CD14-positive monocyte (primary cell): ENCODE results near the gene RIMS3. TPM values are rescaled to one million over a fixed set of nuclear protein-coding genes. Genes with fewer than 3 reads are reported as not detected.

Source experiments
- DNase-seq, 3 donors: peaks; one replicate each; pipeline ENCODE4 v3.0.0-alpha.2; 2011 to 2022
- H2AFZ ChIP-seq: 2 replicates; pipeline ENCODE4 v1.6.0; 2012; ENCODE audit warnings: mild to moderate bottlenecking, low read depth, low read length, inconsistent platforms; ENCODE audit not compliant: insufficient read depth, poor library complexity, severe bottlenecking
- H3K27ac ChIP-seq, 2 donors: 1 replicate in 1 of 2; 2 replicates in 1 of 2; pipeline ENCODE4 v1.5.1; 2012 to 2013; ENCODE audit warnings: low read length in 2 of 2, control low read depth in 1 of 2, inconsistent platforms in 1 of 2, low read depth in 1 of 2, mild to moderate bottlenecking in 1 of 2
- H3K27me3 ChIP-seq, 2 donors: one replicate each; pipeline versions ENCODE4 v1.6.0 to v1.6.1; 2011 to 2013; ENCODE audit warnings: low read length in 2 of 2; ENCODE audit not compliant: control insufficient read depth in 2 of 2, insufficient read depth in 2 of 2
- H3K36me3 ChIP-seq, 2 donors: replicated peaks in 1 of 2; 1 replicate in 1 of 2; 2 replicates in 1 of 2; pipeline versions ENCODE4 v1.5.1 to v1.6.1; 2012 to 2013; ENCODE audit warnings: low read length in 2 of 2, control low read depth in 1 of 2, inconsistent platforms in 1 of 2, mild to moderate bottlenecking in 1 of 2; ENCODE audit not compliant: insufficient read depth in 2 of 2, control insufficient read depth in 1 of 2
- H3K4me1 ChIP-seq, 2 donors: 1 replicate in 1 of 2; 2 replicates in 1 of 2; pipeline versions ENCODE4 v1.5.1 to v1.6.1; 2012 to 2013; ENCODE audit warnings: low read length in 2 of 2, control low read depth in 1 of 2, inconsistent platforms in 1 of 2, mild to moderate bottlenecking in 1 of 2, moderate library complexity in 1 of 2; ENCODE audit not compliant: insufficient read depth in 2 of 2, control insufficient read depth in 1 of 2
- H3K4me2 ChIP-seq: replicated peaks from 2 replicates; pipeline ENCODE3; 2012; ENCODE audit warnings: low read length, moderate library complexity, mild to moderate bottlenecking; ENCODE audit not compliant: poor library complexity, severe bottlenecking; ENCODE audit errors: extremely low read depth
- H3K4me3 ChIP-seq, 3 experiments: fragments of 200-600 bp in 1 of 3; sonication (generic) in 1 of 3; replicated peaks in 1 of 3; 1 replicate in 2 of 3; 2 replicates in 1 of 3; pipeline ENCODE4 v1.5.1; 2011 to 2013; ENCODE audit warnings: low read length in 3 of 3, mild to moderate bottlenecking in 3 of 3, control low read depth in 2 of 3, low read depth in 2 of 3, inconsistent platforms in 1 of 3, moderate library complexity in 1 of 3
- H3K79me2 ChIP-seq: 2 replicates; pipeline ENCODE4 v1.6.0; 2012; ENCODE audit warnings: mild to moderate bottlenecking, control low read depth, inconsistent platforms, low read length, moderate library complexity; ENCODE audit not compliant: insufficient read depth
- H3K9ac ChIP-seq: 2 replicates; pipeline ENCODE4 v1.6.0; 2017; ENCODE audit warnings: low read length, mild to moderate bottlenecking; ENCODE audit not compliant: insufficient read depth, poor library complexity, severe bottlenecking
- H3K9me3 ChIP-seq, 2 donors: replicated peaks in 1 of 2; 1 replicate in 1 of 2; 2 replicates in 1 of 2; pipeline versions ENCODE4 v1.5.1 to v1.6.1; 2012 to 2013; ENCODE audit warnings: low read length in 2 of 2, control low read depth in 1 of 2; ENCODE audit not compliant: control insufficient read depth in 1 of 2, insufficient read depth in 1 of 2
- H4K20me1 ChIP-seq: 2 replicates; pipeline ENCODE4 v1.6.0; 2012; ENCODE audit warnings: mild to moderate bottlenecking, low read length, control low read depth, moderate library complexity; ENCODE audit not compliant: insufficient read depth
- H3K27ac Mint-ChIP-seq, 7 donors: one replicate each; pipeline ENCODE4 v1.8.0; 2020; ENCODE audit warnings: mild to moderate bottlenecking in 7 of 7, mixed read lengths in 7 of 7, moderate library complexity in 6 of 7, inconsistent platforms in 2 of 7
- H3K27me3 Mint-ChIP-seq, 3 donors: one replicate each; pipeline ENCODE4 v1.8.0; 2021 to 2022; ENCODE audit warnings: low read depth in 3 of 3, mild to moderate bottlenecking in 3 of 3, mixed read lengths in 3 of 3, moderate library complexity in 3 of 3, inconsistent platforms in 1 of 3
- H3K36me3 Mint-ChIP-seq, 2 donors: one replicate each; pipeline ENCODE4 v1.8.0; 2020; ENCODE audit warnings: mixed read lengths in 2 of 2, inconsistent platforms in 1 of 2, mild to moderate bottlenecking in 1 of 2
- H3K4me1 Mint-ChIP-seq: one replicate; pipeline ENCODE4 v1.8.0; 2020; ENCODE audit warnings: mild to moderate bottlenecking, mixed read lengths
- H3K4me3 Mint-ChIP-seq, 2 donors: one replicate each; pipeline ENCODE4 v1.8.0; 2020; ENCODE audit warnings: mild to moderate bottlenecking in 2 of 2, mixed read lengths in 2 of 2, moderate library complexity in 1 of 2
- H3K9me3 Mint-ChIP-seq, 7 donors: one replicate each; pipeline ENCODE4 v1.8.0; 2020 to 2022; ENCODE audit warnings: mixed read lengths in 7 of 7, mild to moderate bottlenecking in 6 of 7, moderate library complexity in 6 of 7, inconsistent platforms in 2 of 7
- CTCF ChIP-seq: fragments of 200-600 bp; IDR thresholded peaks from one replicate; pipeline ENCODE4 v1.8.0; 2022; ENCODE audit warnings: antibody characterized with exemption, mild to moderate bottlenecking
- WGBS: methylation state at CpG from one replicate; pipeline ENCODE4 v1.1.5; 2013; ENCODE audit warnings: missing lambda C conversion rate; ENCODE audit not compliant: insufficient coverage; 5-methylcytosine and 5-hydroxymethylcytosine counted together
- intact Hi-C, 2 donors: fragments of 100-400 bp; cut with micrococcal nuclease; formaldehyde crosslinking; loops; one replicate each; pipeline versions ENCODE4 v1.15.0 to v1.15.1; 2023
- polyA plus RNA-seq, 3 donors: library from polyadenylated mRNA; depleted of rRNA in 1 of 3; unstranded in 2 of 3; stranded (reverse) in 1 of 3; fragments of 300-500 nt in 2 of 3; fragments of >200 nt in 1 of 3; fragmentation: Illumina TruSeq in 2 of 3; gene quantifications; 1 replicate in 2 of 3; 2 replicates in 1 of 3; pipeline ENCODE4 v1.2.3, GENCODE V29; 2012 to 2021

Gene RIMS3
- polyA plus RNA-seq, 3 donors = 0.15 to 1.0 (median 0.26) TPM

GRCh38 chr1:40687661-40688060, 22.2 kb upstream of the RIMS3 start:
- Histone ChIP-seq H3K9ac (no peak overlapping the region), H3K27me3 (no peaks in the 10 kb centered on the region), H3K79me2 (peaks cover 42% of the 10 kb centered on the region), H4K20me1 (peaks cover 20% of the 10 kb centered on the region), H3K4me2 (no peak overlapping the region), H3K4me3 (no peak overlapping the region), H3K4me1 (peaks cover 9 to 15% of the 10 kb centered on the region in 2 donors), H2AFZ (no peak overlapping the region), H3K9me3 (no peaks in the 10 kb centered on the region), H3K27ac (no peak overlapping the region), H3K36me3 (peaks cover 2 to 19% of the 10 kb centered on the region in 2 donors)
- Mint-ChIP-seq H3K27me3 (no peaks in the 10 kb centered on the region), H3K9me3 (peaks cover 0 to 10% (median 4%) of the 10 kb centered on the region in 7 donors), H3K27ac (no peak overlapping the region), H3K4me1 (peaks cover 21% of the 10 kb centered on the region), H3K4me3 (no peak overlapping the region), H3K36me3 (peaks cover 17 to 25% of the 10 kb centered on the region in 2 donors)
- WGBS = 100% methylated on average over 5 of the region's 6 CpGs
- DNase-seq = no peak
- TF ChIP-seq CTCF = no peak
- intact Hi-C loops = no loop called here

- no peak overlapping the region for H3K27ac Mint-ChIP-seq
- Histone ChIP-seq H3K9me3 (no peaks in the 10 kb centered on the region), H3K4me1 (peaks cover 5 to 10% of the 10 kb centered on the region in 2 donors), H3K4me2 (no peak overlapping the region), H3K79me2 (peaks cover 36% of the 10 kb centered on the region), H3K27me3 (no peaks in the 10 kb centered on the region), H3K9ac (no peak overlapping the region), H3K36me3 (peaks cover 2 to 19% of the 10 kb centered on the region in 2 donors), H4K20me1 (peaks cover 20% of the 10 kb centered on the region), H3K27ac (no peak overlapping the region), H2AFZ (no peak overlapping the region), H3K4me3 (no peak overlapping the region)
- intact Hi-C loops = no loop called here
- no peak overlapping the region for H3K4me3 Mint-ChIP-seq
- no peaks in the 10 kb centered on the region for H3K27me3 Mint-ChIP-seq
- H3K36me3 Mint-ChIP-seq = peaks cover 17 to 25% of the 10 kb centered on the region in 2 donors
- peaks cover 17% of the 10 kb centered on the region for H3K4me1 Mint-ChIP-seq
- 100% methylated on average over 5 of the region's 7 CpGs for WGBS
- peaks cover 0 to 10% (median 4%) of the 10 kb centered on the region in 7 donors for H3K9me3 Mint-ChIP-seq
- DNase-seq = no peak
- no peak for TF ChIP-seq CTCF
Observed at GRCh38 chr1:40687059-40687458, 21.6 kb upstream of the RIMS3 start.
